HG02642 (cell line): ENCODE data around the gene CLDN6.

ENCODE experiments used
- ATAC-seq: cut with Tn5 transposase; IDR thresholded peaks from one replicate; pipeline ENCODE4 v1.9.1; 2021; ENCODE audit warnings: mild to moderate bottlenecking; ENCODE audit not compliant: unreplicated experiment, poor library complexity

CLDN6 gene

DNA sequence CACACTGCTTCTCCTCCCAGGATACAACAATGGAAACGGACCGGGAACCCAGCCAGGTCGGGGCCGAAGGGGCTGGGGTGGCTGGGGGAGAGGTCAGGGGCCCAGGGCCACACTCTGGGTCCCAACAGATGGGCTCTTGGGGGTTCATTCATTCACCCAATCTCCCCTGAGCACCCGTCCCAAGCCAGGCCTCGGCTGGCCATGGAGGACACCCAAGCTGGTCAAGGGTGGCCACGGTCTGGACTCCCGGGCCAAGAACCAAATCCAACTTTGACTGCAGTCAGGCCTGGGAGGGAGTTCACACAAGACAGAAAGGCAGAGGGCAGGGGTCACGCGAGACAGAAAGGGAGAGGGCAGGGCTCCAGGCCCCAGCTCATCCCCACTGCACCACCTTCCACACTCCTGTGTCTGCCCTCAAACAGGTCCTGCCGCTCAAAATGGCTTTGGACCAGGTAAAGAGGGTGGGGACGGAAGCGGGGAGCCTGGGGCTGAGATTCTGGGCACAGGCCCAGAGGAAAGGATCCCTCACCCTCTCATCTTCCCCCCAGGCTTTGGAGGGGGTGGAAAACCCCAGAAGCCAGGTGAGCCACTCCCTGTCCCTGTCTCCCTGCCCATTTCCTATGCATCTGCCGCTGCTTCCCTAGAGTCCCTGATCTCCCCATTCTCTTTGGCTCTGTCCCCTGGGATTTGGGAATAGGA lies 25.5 kb downstream of the CLDN6 start:
- no peak for ATAC-seq

DNA sequence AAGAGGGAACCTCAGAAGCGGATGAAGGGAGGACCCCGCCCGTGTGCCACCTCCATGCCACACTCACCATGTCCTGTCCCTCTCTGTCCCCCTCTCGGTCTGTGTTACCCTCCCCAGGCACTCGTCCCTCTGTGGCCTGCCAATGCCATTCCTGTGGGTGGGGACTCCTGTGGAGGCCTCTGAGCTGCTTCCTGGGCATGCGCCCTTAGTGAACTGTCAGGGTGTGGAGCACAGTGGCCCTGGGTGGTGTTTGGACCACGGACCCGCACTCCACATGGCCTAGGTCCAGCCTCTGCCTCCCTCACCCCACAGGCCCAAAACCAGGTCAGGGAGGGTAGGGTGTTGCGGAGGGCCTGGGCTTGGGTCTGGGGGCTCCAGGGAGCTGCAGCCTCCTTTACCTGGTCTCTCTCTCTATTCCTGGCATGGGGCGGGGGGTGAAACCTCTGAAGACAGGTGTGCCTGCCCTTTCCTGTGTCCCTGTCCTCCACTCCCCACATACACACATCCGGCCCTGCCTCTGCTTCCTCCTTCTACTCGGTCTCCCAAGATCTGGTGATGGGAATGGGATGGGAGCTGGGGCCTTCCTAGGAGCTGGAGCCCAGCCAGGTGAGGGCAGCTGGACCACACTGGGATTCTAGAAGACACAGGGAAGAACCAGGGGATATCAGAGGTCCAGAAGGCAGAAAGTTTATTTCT lies 26.3 kb downstream of the CLDN6 start:
- ATAC-seq, result no peak

DNA sequence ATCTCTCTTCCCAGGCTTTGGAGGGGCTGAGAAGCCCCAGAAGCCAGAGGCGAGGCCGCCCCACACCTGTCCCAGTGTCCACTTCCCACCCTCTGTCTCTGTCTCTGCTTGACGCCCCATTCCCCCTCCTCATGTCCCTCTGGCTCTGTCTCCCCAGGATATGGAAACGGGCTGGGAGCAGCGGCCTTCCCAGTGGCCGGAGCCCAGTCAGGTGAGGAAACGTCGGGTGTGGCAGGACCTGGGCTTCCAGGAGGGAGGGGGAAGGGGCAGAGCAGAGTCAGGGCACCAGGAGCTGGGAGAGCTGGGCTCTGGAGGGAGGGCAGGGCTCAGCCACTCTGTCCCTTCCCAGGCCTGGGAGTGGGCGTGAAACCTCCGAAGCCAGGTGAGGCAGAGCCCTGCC lies 27.1 kb downstream of the CLDN6 start:
- no peak for ATAC-seq

DNA sequence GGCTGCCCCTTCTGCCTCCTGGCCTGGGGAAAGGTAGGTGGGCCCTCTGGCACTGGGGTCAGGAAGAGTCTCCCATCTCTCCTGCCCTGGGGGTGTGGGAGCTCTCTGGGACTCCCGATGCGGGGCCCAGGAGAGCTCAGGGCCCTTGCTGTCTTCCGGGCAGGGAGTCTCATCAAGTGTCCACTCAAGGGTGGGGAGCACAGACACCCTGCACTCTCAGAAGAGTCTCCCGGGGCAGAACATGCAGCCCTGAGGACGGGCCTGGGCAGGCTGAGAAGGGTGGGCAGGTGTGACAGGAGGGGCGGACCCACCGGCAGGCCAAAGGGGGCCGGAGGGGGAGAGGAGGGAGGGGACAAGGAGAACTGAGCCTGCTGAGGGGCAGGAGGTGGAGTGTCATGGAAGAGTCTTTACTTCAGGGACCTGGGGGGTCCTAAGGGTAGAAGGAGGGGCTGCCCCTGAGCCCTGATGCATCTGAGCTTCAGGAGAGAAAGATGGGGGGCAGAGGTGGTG lies 29.3 kb downstream of the CLDN6 start:
- no peak for ATAC-seq

DNA sequence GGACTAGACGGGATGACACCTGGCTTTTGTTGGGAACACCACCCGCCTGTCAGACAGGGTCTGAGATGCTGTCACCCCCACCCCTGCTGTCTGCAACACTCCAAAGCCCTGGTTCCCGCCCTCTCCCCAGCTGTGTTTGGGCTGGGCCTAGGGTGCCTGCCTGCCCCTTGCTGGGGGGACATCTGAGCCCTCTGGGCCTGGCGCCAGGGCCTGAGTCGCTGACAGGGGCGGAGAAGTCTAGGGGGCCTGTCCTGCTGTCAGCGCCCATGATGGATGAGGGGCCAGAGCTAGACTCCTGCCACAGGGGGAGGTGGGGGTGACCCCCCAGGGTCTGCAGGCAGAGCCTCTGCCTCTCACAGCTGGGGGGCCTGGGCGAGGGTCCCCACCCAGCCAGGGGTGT lies 30.1 kb downstream of the CLDN6 start:
- ATAC-seq, result no peak

DNA sequence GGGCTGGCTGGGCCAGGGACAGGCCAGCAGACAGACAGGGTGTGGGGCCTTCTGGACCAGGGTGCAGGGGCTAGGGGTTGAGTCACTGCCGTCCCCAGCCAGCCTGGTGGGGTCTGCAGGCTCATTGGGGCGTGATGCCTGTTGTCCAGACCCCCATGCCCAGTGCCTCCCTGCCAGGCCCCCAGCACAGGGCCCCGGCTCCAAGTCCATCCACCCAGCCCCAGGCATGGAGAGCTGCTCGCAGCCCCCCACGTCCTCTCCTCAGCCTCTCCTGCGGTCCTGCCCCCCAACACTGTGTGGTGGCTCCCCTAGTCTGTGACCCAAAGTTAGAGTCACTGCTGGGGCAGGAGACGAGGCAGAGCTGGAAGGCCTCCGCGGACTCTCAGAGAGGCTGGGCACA lies 30.7 kb downstream of the CLDN6 start:
- ATAC-seq, result no peak

DNA sequence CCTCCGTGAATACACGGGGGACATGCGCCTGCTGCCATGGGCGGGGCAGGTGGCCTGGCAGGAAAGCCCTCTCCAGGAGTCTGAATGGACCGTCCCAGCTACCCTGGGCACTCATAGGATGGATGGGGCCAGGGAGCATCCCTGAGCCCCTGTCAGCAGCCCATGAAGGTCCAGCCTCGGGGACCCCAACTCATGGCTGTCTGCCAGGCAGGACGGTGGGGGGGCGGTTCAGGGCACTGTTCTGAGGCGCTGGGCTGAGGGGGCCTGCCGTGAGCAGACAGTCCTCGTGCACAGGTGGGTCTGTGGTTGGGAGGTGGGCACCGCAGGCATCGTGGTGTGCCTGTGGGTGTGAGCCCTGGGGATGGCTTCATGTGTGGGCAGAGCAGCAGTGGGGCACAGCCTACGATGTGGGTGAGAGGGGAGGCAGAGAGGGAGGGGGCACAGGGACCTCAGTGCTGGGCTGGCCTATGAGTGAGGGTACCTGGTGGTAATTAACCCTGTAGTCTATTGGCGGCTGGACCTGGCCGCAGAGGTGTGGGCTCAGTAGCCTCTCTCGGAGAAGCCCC lies 31.3 kb downstream of the CLDN6 start:
- ATAC-seq, result no peak

DNA sequence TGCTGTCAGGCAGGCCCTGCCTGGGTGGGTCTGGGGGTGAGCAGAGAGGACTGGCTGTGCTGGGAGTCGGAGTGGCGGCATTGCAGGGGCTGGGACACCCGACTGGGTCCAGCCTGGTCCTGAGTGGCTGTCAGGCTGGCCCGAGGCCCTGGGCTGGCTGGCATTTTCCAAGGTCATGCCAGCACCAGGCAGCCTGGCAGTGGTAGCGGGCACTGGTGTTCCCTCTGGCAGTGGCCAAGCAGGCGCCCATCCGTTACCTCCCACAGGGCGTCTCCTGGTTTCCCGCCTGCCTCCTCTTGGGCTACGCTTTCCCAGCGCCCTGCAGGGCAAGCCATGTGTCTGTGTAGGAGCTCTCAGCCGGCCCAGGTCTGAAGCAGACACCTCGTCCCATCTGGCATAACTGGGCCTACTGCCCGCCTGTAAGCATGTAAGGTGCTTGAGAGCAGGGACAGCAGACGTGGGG lies 32.1 kb downstream of the CLDN6 start:
- no peak for ATAC-seq

DNA sequence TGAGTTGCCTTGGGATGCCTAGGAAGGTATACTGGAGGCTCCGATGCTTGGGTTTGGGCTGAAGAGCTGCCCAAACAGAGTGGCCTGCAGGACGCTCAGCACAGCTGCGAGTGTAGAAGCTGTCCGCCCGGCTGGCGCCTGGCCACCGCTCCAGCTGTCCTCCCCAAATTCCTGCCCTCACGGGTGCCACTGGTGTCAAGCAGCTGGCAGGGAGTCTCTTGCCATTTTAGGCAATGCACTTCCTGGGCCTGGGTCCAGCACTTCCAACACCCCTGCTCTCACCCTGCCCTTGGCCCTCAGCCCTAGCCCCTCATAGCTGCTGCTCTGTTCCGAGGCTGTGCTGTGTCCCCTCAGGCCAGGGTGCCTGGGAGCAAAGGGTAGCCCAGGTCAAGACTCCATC lies 32.5 kb downstream of the CLDN6 start:
- ATAC-seq, result no peak

DNA sequence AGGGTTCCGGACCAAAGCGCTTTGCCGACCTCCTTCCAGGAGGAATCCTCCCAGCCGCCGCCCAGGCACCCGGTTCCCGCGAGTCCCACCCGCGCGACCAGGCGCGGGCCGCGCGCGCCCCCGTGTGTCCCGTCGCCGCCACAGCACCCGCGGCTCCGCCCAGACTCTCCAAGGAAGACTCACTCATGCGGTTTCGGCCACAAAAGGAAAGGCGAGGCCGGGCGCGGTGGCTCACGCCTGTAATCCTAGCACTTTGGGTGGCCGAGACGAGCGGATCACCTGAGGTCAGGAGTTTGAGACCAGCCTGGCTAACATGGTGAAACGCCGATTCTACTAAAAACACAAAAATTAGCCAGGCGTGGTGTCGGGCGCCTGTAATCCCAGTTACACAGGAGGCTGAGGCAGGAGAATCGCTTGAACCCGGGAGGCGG lies 34.3 kb downstream of the CLDN6 start:
- peak; percentile 36 for ATAC-seq

DNA sequence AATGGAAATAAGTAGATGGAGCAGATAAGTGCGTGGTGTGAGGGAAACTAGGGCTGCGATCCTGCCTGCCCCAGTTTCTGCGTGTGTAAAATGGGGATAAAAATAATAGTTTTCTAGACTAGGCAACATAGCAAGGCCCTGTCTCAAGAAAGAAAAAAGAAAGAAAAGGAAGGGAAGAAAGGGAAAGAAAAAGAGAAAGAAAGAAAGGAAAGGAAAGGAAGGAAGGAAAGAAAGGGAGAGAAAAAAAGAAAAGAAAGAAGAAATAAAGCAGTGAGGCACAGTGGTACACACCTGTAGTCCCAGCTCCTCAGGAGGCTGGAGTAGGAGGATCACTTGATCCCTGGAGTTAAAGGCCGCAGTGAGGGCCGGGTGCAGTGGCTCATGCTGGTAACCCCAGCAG lies 35.6 kb downstream of the CLDN6 start:
- ATAC-seq, result no peak

DNA sequence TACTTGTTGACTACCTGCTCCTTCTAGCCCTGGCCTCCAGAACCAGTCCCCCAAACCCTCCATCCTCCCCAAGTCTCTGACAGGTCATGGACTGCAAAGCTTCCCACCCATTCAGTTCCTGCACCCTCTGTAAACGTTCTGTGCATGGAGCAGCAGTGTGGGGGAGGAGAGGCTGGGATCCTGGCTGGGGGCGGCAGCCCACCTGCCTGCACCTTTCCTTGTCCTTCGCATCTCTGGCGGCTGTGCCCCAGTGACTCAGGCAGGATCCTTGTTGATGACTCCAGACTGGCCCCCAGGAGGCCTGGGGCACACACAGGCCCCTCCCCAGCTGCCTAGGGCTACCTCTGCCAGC lies 36.1 kb downstream of the CLDN6 start:
- no peak for ATAC-seq

DNA sequence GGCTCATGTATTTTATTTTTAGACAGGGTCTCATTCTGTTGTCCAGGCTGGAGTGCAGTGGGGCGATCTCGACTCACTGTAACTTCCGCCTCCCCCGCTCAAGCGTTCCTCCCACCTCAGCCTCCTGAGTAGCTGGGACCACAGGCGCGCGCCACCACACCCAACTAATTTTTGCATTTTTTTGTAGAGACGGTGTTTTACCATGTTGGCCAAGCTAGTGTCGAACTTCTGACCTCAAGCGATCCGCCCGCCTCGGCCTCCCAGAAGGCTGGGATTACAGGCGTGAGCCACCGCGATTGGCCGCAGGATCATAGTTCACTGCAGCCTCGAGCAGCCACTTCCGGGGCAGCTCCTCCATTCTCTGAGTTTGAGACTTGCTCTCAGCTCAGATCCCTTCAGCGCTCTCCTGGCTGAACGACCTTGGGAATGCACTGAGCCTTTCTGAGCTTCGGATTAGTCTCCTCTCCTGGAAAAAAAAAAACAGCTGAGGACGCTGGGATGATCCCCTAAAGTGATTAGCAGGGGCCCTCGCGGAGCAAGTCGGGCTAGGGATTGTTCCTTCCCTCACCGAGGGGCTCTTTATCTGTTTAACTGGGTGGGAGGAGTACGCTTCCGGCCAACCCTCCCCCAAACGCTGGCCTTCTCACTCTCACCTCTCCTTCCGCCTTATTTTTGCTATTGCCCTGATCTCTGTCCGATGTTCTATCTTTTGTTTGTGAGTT lies 36.6 kb downstream of the CLDN6 start:
- ATAC-seq, result no peak

DNA sequence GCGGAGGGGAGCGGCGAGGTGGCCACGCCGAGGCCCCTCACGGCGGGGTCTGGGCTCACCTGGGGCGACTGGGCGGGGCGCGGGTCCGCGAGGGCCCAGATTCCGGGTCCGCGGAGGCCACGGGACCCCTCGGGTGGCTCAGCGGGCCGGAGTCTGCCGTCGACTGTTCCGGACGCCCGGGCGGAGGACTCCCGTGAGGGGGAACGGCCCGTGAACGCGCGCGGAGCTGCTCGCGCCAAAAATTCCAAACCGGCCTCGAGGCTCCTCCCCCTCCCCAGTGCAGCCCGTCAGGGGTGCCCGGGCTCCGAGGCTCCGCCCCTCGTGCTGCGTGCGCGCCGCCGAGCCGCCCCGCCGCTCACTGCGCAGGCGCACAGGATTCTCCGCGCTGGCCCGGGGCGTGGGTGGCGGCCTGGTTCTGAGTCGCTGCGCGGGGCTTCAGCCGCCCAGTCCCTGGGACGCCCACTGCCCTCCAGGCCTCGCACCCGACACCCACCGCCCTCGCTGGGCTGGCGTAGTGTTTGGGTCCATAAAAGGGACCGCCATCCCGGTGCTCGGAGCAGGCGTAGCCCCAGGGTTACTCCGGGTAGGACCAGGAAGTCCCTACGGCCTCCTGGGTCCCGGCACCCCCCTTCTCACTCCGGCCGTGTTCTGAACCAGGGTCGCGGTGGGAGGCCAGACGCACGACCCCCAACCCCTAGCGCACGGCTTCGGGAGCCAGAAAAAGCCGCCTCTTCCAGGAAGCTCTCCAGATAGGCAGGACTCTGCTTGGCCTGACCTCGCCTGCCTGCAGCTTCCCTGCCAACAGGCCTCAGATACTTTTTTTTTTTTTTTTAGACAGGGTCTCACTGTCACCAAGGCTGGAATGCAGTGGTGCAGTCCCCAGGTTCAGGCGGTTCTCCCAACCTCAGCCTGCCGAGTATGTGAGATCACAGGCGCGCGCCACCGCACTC lies 37.5 kb downstream of the CLDN6 start, which contains the start of gene PKMYT1:
Gene PKMYT1, minus strand, starts transcription at position 220 of the 950 bp plus-strand sequence. CDS start 789 bp downstream, outside the sequence.
- ATAC-seq, result peak; percentile 75

DNA sequence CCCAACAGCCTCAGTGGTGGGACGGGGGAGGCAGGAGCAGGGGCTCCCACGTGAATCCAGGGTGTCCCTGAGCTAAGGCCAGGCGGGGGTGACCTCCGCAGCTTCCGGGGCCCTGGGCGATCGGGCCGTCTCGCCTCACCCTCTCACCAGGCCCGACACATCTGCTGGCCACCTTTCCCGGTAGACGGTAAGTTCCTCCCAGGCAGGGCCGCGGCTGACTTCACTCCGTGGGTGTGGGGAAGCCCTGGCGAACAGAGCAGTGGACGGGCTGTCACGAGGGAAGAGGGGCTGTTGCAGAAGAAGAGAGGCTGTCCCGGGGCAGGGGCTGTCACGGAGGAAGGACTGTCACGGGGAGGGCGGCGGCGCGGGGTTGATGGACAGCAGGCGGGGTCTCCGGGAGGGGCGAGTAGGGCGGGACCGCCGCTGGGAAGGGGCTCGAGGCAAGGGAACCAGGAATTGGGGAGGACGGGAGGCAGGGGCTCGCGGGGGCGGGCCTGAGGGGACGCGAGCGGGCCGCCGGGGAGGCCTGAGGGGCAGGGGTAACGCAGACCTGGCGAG lies 38.2 kb downstream of the CLDN6 start:
- no peak for ATAC-seq

DNA sequence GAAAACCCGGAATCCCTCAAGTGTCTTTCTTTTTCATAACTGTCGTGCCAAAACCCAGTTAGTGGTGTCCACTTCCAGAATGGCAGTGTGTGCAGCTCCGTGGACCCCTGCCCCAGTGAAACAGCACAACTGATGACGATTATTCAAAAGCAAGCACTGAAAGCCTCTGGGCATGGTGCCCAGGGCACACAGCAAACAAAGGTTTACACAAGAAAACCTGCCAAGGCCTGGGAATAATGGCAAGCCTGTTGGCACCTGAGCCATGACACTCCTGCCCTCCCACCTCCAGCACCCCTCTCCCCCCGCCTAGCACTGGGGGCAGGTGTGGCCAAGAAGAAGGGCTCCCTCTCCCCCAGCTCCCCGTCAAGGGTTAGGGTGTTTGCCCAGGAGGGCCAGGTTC lies 40.5 kb downstream of the CLDN6 start:
- ATAC-seq, result no peak

DNA sequence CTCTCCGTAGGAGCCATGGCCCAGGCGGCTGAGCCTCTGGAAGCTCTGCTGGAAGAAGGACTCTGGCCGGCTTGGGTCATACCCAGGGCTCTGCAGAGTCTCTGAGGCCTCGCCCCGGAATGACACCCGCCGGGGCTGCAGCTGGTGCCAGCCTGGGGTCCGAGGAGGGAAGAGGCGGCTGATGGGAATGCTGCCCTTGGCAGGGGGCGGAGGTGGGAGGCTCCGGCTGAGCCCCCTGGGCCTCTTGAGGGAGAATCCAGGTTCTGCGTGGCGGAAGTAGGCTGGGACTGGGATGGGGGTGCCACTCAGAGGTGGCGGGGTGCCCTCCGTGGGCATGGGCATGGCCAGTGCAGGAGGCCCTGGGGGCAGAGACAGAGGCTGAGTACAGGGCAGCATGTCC lies 41.3 kb downstream of the CLDN6 start:
- ATAC-seq, result no peak

DNA sequence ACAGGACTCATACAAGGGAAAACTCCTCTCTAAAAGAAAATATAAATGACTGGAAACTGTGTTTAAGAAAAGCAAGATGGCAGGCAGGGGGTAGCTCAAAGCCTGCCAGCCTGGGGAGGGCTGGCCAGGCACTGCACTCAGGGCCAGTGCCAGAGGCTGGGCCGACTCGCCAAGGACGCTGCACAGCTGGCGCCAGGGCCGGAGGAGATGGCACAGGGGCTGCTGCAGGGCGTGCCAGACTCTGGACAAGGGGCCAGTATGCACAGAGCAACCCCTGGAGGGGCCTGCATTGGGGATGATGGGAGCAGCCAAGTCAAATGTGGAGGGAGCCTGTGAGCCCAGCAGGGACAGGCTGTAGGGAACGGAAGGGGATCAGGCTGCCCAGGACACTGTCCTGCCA lies 41.8 kb downstream of the CLDN6 start:
- ATAC-seq, result no peak

DNA sequence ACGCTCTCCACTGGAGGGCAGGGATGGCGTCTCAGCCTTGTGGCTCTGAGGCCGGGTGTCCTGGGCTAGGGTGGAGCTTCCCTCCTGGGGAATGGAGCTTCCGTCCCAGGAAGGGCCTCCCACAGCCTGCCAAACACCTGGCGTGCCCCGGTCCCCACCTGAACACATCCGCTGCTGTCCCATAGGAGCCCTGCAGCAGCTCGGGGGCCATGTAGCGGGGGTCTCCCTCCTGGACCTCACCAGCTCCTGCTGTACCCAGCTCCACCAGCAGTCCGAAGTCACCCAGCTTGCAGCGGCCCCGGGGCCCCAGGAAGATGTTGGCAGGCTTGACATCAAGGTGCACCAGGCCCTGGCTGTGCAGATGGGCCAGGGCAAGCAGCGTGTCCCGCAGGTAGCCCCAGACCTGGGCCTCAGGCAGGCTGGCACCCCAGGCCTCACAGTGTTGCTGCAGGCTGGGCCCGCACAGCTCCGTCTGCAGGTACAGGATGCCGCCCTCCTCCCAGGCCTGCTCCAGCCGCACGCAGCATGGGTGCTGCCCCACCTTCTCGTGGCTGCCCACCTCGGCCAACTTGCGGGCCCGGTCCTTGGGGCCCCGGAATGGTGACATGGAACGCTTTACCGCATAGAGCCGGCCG lies 42.7 kb downstream of the CLDN6 start:
- no peak for ATAC-seq
